Astrocyte (in vitro differentiated cells and primary cell): ENCODE data around the gene GABBR2. TPM values are rescaled to one million over a fixed set of nuclear protein-coding genes. Genes with fewer than 3 reads are reported as not detected.
A peak's percentile ranks its signal among the peaks of the same experiment; 100 is the strongest.

Experiments used
- DNase-seq: peaks from one replicate; pipeline ENCODE4 v3.0.0-alpha.2; 2010; ENCODE audit warnings: low read depth
- FAIRE-seq: peaks from 2 replicates; lab custom pipeline; 2011; peaks lifted over from hg19 to GRCh38; lab: Jason Lieb, UNC
- H2AFZ ChIP-seq: 2 replicates; pipeline ENCODE4 v1.6.0; 2012; ENCODE audit warnings: low read depth, low read length, inconsistent platforms
- H3K27ac ChIP-seq: 2 replicates; pipeline ENCODE4 v1.5.1; 2011; ENCODE audit warnings: low read depth, low read length, inconsistent platforms
- H3K27me3 ChIP-seq: 2 replicates; pipeline ENCODE4 v1.6.0; 2011; ENCODE audit warnings: low read length, inconsistent platforms; ENCODE audit not compliant: insufficient read depth
- H3K36me3 ChIP-seq: 2 replicates; pipeline ENCODE4 v1.5.1; 2011; ENCODE audit warnings: low read length, inconsistent platforms; ENCODE audit not compliant: insufficient read depth
- H3K4me1 ChIP-seq: 2 replicates; pipeline ENCODE4 v1.5.1; 2011; ENCODE audit warnings: low read length, inconsistent platforms; ENCODE audit not compliant: insufficient read depth
- H3K4me2 ChIP-seq: 2 replicates; pipeline ENCODE4 v1.6.0; 2012; ENCODE audit warnings: low read length, inconsistent platforms
- H3K4me3 ChIP-seq: 2 replicates; pipeline ENCODE4 v1.5.1; 2011; ENCODE audit warnings: low read depth, mild to moderate bottlenecking, low read length, inconsistent platforms; ENCODE audit not compliant: insufficient read depth
- H3K79me2 ChIP-seq: 2 replicates; pipeline ENCODE4 v1.6.0; 2012; ENCODE audit warnings: mild to moderate bottlenecking, low read length, inconsistent platforms; ENCODE audit not compliant: insufficient read depth
- H3K9ac ChIP-seq: 2 replicates; pipeline ENCODE4 v1.6.0; 2012; ENCODE audit warnings: mild to moderate bottlenecking, low read length, inconsistent platforms
- H3K9me3 ChIP-seq: 2 replicates; pipeline ENCODE4 v1.5.1; 2012; ENCODE audit warnings: low read depth, mild to moderate bottlenecking, low read length, inconsistent platforms; ENCODE audit not compliant: insufficient read depth
- H4K20me1 ChIP-seq: 2 replicates; pipeline ENCODE4 v1.6.0; 2012; ENCODE audit warnings: low read length, inconsistent platforms; ENCODE audit not compliant: insufficient read depth
- H3K27ac Mint-ChIP-seq: one replicate; pipeline ENCODE4 v1.8.0; 2021; ENCODE audit warnings: mild to moderate bottlenecking, mixed read lengths; ENCODE audit not compliant: unreplicated experiment
- H3K27me3 Mint-ChIP-seq: one replicate; pipeline ENCODE4 v1.8.0; 2021; ENCODE audit warnings: low read depth, mixed read lengths; ENCODE audit not compliant: unreplicated experiment
- H3K36me3 Mint-ChIP-seq: one replicate; pipeline ENCODE4 v1.8.0; 2021; ENCODE audit warnings: low read depth, mixed read lengths; ENCODE audit not compliant: unreplicated experiment
- H3K4me1 Mint-ChIP-seq: one replicate; pipeline ENCODE4 v1.8.0; 2021; ENCODE audit warnings: low read depth, mixed read lengths; ENCODE audit not compliant: unreplicated experiment
- H3K4me3 Mint-ChIP-seq: one replicate; pipeline ENCODE4 v1.8.0; 2021; ENCODE audit warnings: mild to moderate bottlenecking, moderate library complexity, mixed read lengths; ENCODE audit not compliant: unreplicated experiment
- H3K9me3 Mint-ChIP-seq: one replicate; pipeline ENCODE4 v1.8.0; 2021; ENCODE audit warnings: mild to moderate bottlenecking, mixed read lengths; ENCODE audit not compliant: unreplicated experiment
- CTCF ChIP-seq: IDR thresholded peaks from 2 replicates; pipeline ENCODE4 v1.5.1; 2011; ENCODE audit warnings: low read depth, mild to moderate bottlenecking, inconsistent platforms, low read length, moderate library complexity; ENCODE audit not compliant: insufficient read depth
- EZH2 ChIP-seq: IDR thresholded peaks from 2 replicates; pipeline ENCODE4 v1.6.1; 2012; ENCODE audit warnings: mild to moderate bottlenecking, low read length, inconsistent platforms; ENCODE audit not compliant: insufficient read depth
- total RNA-seq: library from RNA; stranded (reverse); gene quantifications from 2 replicates; pipeline ENCODE4 v1.2.1, GENCODE V29; 2021

Gene GABBR2
- total RNA-seq, 1 donor from 2014 or later, result 2.0 TPM

GRCh38 chr9:98248737-98249474 is 459.8 kb downstream of the GABBR2 start:
- peaks cover 11% of the 10 kb centered on the region for H3K36me3 Mint-ChIP-seq
- no peaks in the 10 kb centered on the region for H3K9me3 ChIP-seq
- no peak overlapping the region for H3K4me3 ChIP-seq
- no peak for TF ChIP-seq EZH2
- no peak for TF ChIP-seq CTCF
- peak overlapping the region; percentile 72 for H3K9ac ChIP-seq
- no peak for FAIRE-seq
- H3K27me3 ChIP-seq, result no peaks in the 10 kb centered on the region
- DNase-seq, result peak; percentile 96
- H3K4me2 ChIP-seq, result peak overlapping the region; percentile 17
- no peaks in the 10 kb centered on the region for H3K27me3 Mint-ChIP-seq
- peak overlapping the region; percentile 80 for H3K27ac Mint-ChIP-seq
- H2AFZ ChIP-seq, result peak overlapping the region; percentile 52
- no peak overlapping the region for H3K4me3 Mint-ChIP-seq
- H3K9me3 Mint-ChIP-seq, result no peaks in the 10 kb centered on the region
- H3K79me2 ChIP-seq, result peaks cover 49% of the 10 kb centered on the region
- H3K27ac ChIP-seq, result peak overlapping the region; percentile 85
- no peaks in the 10 kb centered on the region for H4K20me1 ChIP-seq
- H3K4me1 ChIP-seq, result peaks cover 55% of the 10 kb centered on the region
- H3K36me3 ChIP-seq, result peaks cover 3% of the 10 kb centered on the region
- H3K4me1 Mint-ChIP-seq, result peaks cover 25% of the 10 kb centered on the region

- Mint-ChIP-seq H3K4me1 (peaks cover 21% of the 10 kb centered on the region), H3K36me3 (peaks cover 11% of the 10 kb centered on the region), H3K27ac (peak overlapping the region; percentile 80), H3K27me3 (no peaks in the 10 kb centered on the region), H3K4me3 (no peak overlapping the region), H3K9me3 (no peaks in the 10 kb centered on the region)
- Histone ChIP-seq H3K79me2 (peaks cover 41% of the 10 kb centered on the region), H3K4me3 (no peak overlapping the region), H3K4me2 (peak overlapping the region; percentile 17), H3K27ac (peak overlapping the region; percentile 85), H3K27me3 (no peaks in the 10 kb centered on the region), H3K4me1 (peaks cover 46% of the 10 kb centered on the region), H3K36me3 (peaks cover 3% of the 10 kb centered on the region), H2AFZ (peak overlapping the region; percentile 42), H3K9me3 (no peaks in the 10 kb centered on the region), H3K9ac (peak overlapping the region; percentile 72), H4K20me1 (no peaks in the 10 kb centered on the region)
- FAIRE-seq (no peak), DNase-seq (no peak)
- TF ChIP-seq EZH2 (no peak), CTCF (no peak)
These were observed 460.7 kb downstream of the GABBR2 start for GRCh38 chr9:98247831-98248657.
